SK-N-SH (cell line): ENCODE measurements around the gene TOGARAM2. TPM values are rescaled to one million over a fixed set of nuclear protein-coding genes. Genes with fewer than 3 reads are reported as not detected.

Source experiments
- CTCF ChIA-PET: fragments of 300-600, 350-600 bp; formaldehyde crosslinking; extraction: SDS; loops from one replicate; lab custom pipeline; 2021; lab: Yijun Ruan, JAX
- POLR2A ChIA-PET: fragments of 350-600 bp; sonication (Branson Sonifier 250); formaldehyde crosslinking; extraction: SDS; loops from one replicate; lab custom pipeline; 2020; ENCODE audit warnings: antibody characterized with exemption, inconsistent platforms; lab: Yijun Ruan, JAX
- DNase-seq: peaks from one replicate; pipeline ENCODE4 v3.0.0; 2012
- H2AFZ ChIP-seq: fragments of 200-600 bp; sonication (generic); 2 replicates; pipeline ENCODE4 v1.8.1; 2016; ENCODE audit warnings: antibody characterized with exemption, mild to moderate bottlenecking, low read depth
- H3F3A ChIP-seq: fragments of 200-600 bp; sonication (generic); replicated peaks from 2 replicates; pipeline ENCODE3; 2016; ENCODE audit warnings: antibody characterized with exemption, mild to moderate bottlenecking; ENCODE audit not compliant: insufficient read depth
- H3K27ac ChIP-seq, 2 experiments: fragments of 200-500 bp in 1 of 2; fragments of 200-600 bp in 1 of 2; sonication (Bioruptor generic) in 1 of 2; sonication (generic), shearing (Covaris generic) in 1 of 2; 2 replicates each; pipeline versions ENCODE4 v1.5.1 to v1.6.1; 2014 to 2016; ENCODE audit warnings: low read depth in 2 of 2, inconsistent platforms in 1 of 2, low read length in 1 of 2, mild to moderate bottlenecking in 1 of 2, mixed read lengths in 1 of 2
- H3K27me3 ChIP-seq: fragments of 200-600 bp; sonication (generic), shearing (Covaris generic); 2 replicates; pipeline ENCODE4 v1.6.1; 2016; ENCODE audit warnings: mixed run types; ENCODE audit not compliant: insufficient read depth
- H3K36me3 ChIP-seq, 2 experiments: fragments of 200-500 bp in 1 of 2; fragments of 200-600 bp in 1 of 2; sonication (Bioruptor generic) in 1 of 2; sonication (generic) in 1 of 2; replicated peaks in 1 of 2; 2 replicates each; pipeline versions ENCODE3 to v1.5.1; 2014 to 2016; ENCODE audit warnings: low read length in 1 of 2, mild to moderate bottlenecking in 1 of 2; ENCODE audit not compliant: insufficient read depth in 2 of 2, control insufficient read depth in 1 of 2
- H3K4me1 ChIP-seq, 2 experiments: fragments of 200-500 bp in 1 of 2; fragments of 200-600 bp in 1 of 2; sonication (Bioruptor generic) in 1 of 2; sonication (generic), shearing (Covaris generic) in 1 of 2; 2 replicates each; pipeline versions ENCODE4 v1.5.1 to v1.6.1; 2014 to 2016; ENCODE audit warnings: low read depth in 1 of 2, low read length in 1 of 2, mixed run types in 1 of 2; ENCODE audit not compliant: insufficient read depth in 2 of 2, control insufficient read depth in 1 of 2
- H3K4me2 ChIP-seq: fragments of 200-600 bp; sonication (generic), shearing (Covaris generic); 2 replicates; pipeline ENCODE4 v1.6.1; 2017; ENCODE audit warnings: mixed run types
- H3K4me3 ChIP-seq, 2 experiments: fragments of 200-500 bp in 1 of 2; fragments of 200-600 bp in 1 of 2; sonication (Bioruptor generic) in 1 of 2; sonication (generic), shearing (Covaris generic) in 1 of 2; 2 replicates each; pipeline versions ENCODE4 v1.5.1 to v1.8.1; 2014 to 2016; ENCODE audit warnings: low read depth in 2 of 2, inconsistent platforms in 1 of 2, low read length in 1 of 2, mild to moderate bottlenecking in 1 of 2, mixed read lengths in 1 of 2, moderate library complexity in 1 of 2
- H3K79me2 ChIP-seq: fragments of 200-600 bp; sonication (generic); 2 replicates; pipeline ENCODE4 v1.8.1; 2017; ENCODE audit warnings: mild to moderate bottlenecking; ENCODE audit not compliant: insufficient read depth
- H3K9ac ChIP-seq: fragments of 200-600 bp; sonication (generic); 2 replicates; pipeline ENCODE4 v1.6.1; 2017; ENCODE audit warnings: mixed run types
- H3K9me2 ChIP-seq: fragments of 200-600 bp; sonication (generic); 2 replicates; pipeline ENCODE4 v1.6.1; 2017; ENCODE audit warnings: mixed run types
- H3K9me3 ChIP-seq: fragments of 200-600 bp; sonication (generic); 2 replicates; pipeline ENCODE4 v1.6.1; 2017; ENCODE audit warnings: mixed run types, mild to moderate bottlenecking, moderate library complexity
- H4K20me1 ChIP-seq: fragments of 200-600 bp; sonication (generic); 2 replicates; pipeline ENCODE4 v1.6.1; 2017; ENCODE audit warnings: mild to moderate bottlenecking, mixed run types; ENCODE audit not compliant: insufficient read depth
- CHD2 ChIP-seq: fragments of 150-350 bp; IDR thresholded peaks from 2 replicates; pipeline ENCODE4 v1.6.1; 2018; ENCODE audit warnings: low read length; ENCODE audit not compliant: partially characterized antibody
- EP300 ChIP-seq, 2 experiments: IDR thresholded peaks; 2 replicates each; pipeline versions ENCODE4 v1.4.0 to v1.6.1; 2012; ENCODE audit warnings: borderline replicate concordance in 1 of 2, low read depth in 1 of 2, low read length in 1 of 2
- EZH2phosphoT487 ChIP-seq: fragments of 200-600 bp; sonication (generic); IDR thresholded peaks from 2 replicates; pipeline ENCODE4 v1.6.1; 2017; ENCODE audit warnings: low read depth, mixed run types, mild to moderate bottlenecking, antibody characterized with exemption, moderate library complexity, borderline replicate concordance
- FOSL2 ChIP-seq: IDR thresholded peaks from 2 replicates; pipeline ENCODE4 v1.4.0; 2012; ENCODE audit warnings: low read depth, mild to moderate bottlenecking, moderate library complexity, borderline replicate concordance
- FOXM1 ChIP-seq: IDR thresholded peaks from 2 replicates; pipeline ENCODE4 v1.4.0; 2012; ENCODE audit warnings: low read depth, mild to moderate bottlenecking
- GABPA ChIP-seq: IDR thresholded peaks from 2 replicates; pipeline ENCODE4 v1.4.0; 2012; ENCODE audit warnings: low read depth, mild to moderate bottlenecking
- GATA2 ChIP-seq: sonication (generic); formaldehyde crosslinking; IDR thresholded peaks from 2 replicates; pipeline ENCODE4 v1.5.0; 2020; ENCODE audit warnings: mild to moderate bottlenecking, missing genetic modification reagents
- JUND ChIP-seq: IDR thresholded peaks from 2 replicates; pipeline ENCODE4 v1.4.0; 2012
- NFIC ChIP-seq: IDR thresholded peaks from 2 replicates; pipeline ENCODE4 v1.4.0; 2012; ENCODE audit warnings: borderline replicate concordance
- NRF1 ChIP-seq: IDR thresholded peaks from 2 replicates; pipeline ENCODE4 v1.6.1; 2012; ENCODE audit warnings: low read depth, mild to moderate bottlenecking, low read length
- POLR2AphosphoS5 ChIP-seq: IDR thresholded peaks from 2 replicates; pipeline ENCODE4 v1.6.1; 2012; ENCODE audit warnings: low read depth, low read length
- RAD21 ChIP-seq: IDR thresholded peaks from 2 replicates; pipeline ENCODE4 v1.6.1; 2012; ENCODE audit warnings: mild to moderate bottlenecking, low read length
- RFX5 ChIP-seq: IDR thresholded peaks from 2 replicates; pipeline ENCODE4 v1.6.1; 2012; ENCODE audit warnings: mild to moderate bottlenecking, improper control_type of control experiment, low read length
- TAF1 ChIP-seq: IDR thresholded peaks from 2 replicates; pipeline ENCODE4 v1.6.1; 2012; ENCODE audit warnings: low read depth, mild to moderate bottlenecking, low read length, moderate library complexity, borderline replicate concordance
- USF1 ChIP-seq: IDR thresholded peaks from 2 replicates; pipeline ENCODE4 v1.4.0; 2012; ENCODE audit warnings: low read depth, borderline replicate concordance
- YY1 ChIP-seq: IDR thresholded peaks from 2 replicates; pipeline ENCODE4 v1.4.0; 2012; ENCODE audit warnings: low read depth, mild to moderate bottlenecking
- ZBTB33 ChIP-seq: IDR thresholded peaks from 2 replicates; pipeline ENCODE4 v1.4.0; 2012; ENCODE audit warnings: low read depth, borderline replicate concordance
- WGBS: methylation state at CpG from one replicate; pipeline ENCODE4 v1.1.6; 2017; ENCODE audit warnings: low lambda C conversion rate; 5-methylcytosine and 5-hydroxymethylcytosine counted together
- polyA plus RNA-seq, 3 experiments: library from polyadenylated mRNA; depleted of rRNA; stranded (reverse); fragments of >200 nt; gene quantifications; 2 replicates each; pipeline ENCODE4 v1.2.3, GENCODE V29; 2012
- TF ChIP-seq, protein P1 (sequence below): fragments of 150-350 bp; IDR thresholded peaks from 2 replicates; pipeline ENCODE4 v1.6.1; 2016; ENCODE audit warnings: mild to moderate bottlenecking, low read depth, low read length
- TF ChIP-seq, protein P2 (sequence below): fragments of 200-600 bp; sonication (generic); IDR thresholded peaks from 2 replicates; pipeline ENCODE4 v1.6.1; 2017; ENCODE audit warnings: antibody characterized with exemption, mild to moderate bottlenecking, moderate library complexity
- TF ChIP-seq, protein P3 (sequence below): IDR thresholded peaks from 2 replicates; pipeline ENCODE4; 2012
- TF ChIP-seq, protein P4 (sequence below): fragments of 150-350 bp; IDR thresholded peaks from 2 replicates; pipeline ENCODE4 v1.6.1; 2017; ENCODE audit warnings: antibody characterized with exemption, low read length, low read depth, borderline replicate concordance
- TF ChIP-seq, protein P5 (sequence below): IDR thresholded peaks from 2 replicates; pipeline ENCODE4 v1.6.1; 2012; ENCODE audit warnings: mild to moderate bottlenecking, low read depth, low read length, moderate library complexity

The TOGARAM2 gene
- polyA plus RNA-seq, 1 of the 3 experiments (the other 2 are of a cell fraction) = 0.69 TPM

DNA sequence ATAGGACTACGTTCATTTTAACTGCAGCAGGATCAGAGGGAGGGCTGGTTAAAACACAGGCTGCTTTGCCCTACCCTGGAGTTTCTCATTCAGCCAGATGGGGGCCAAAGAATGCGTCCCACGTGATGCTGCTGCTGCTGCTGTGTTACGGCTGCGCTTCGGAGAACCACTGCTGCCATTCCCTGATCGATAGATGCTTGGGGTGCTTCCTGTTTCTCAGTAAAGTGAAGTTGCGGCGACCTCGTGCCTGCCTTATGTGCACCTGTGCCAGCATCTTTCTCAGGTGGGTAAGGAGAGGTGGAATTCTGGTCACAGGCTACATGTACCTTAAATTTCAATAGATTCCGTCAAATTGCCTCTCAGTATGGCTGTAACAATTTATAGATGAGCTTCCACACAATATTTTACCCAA is 24.7 kb upstream of the TOGARAM2 start:
- Histone ChIP-seq H3K4me1 (peaks cover 0 to 13% of the 10 kb centered on the region in 2 experiments; a peak in 2 of 4 replicates), H3F3A (peaks cover 4% of the 10 kb centered on the region), H3K4me3 (peak overlapping the region; percentile 34 to 49), H3K79me2 (no peaks in the 10 kb centered on the region), H3K27ac (no peak overlapping the region), H3K36me3 (no peaks in the 10 kb centered on the region), H3K4me2 (peak overlapping the region; percentile 51), H3K9ac (no peak overlapping the region), H3K9me2 (no peaks in the 10 kb centered on the region), H2AFZ (peak overlapping the region; percentile 27; the same call in 1 of the 2 replicates), H4K20me1 (no peaks in the 10 kb centered on the region), H3K9me3 (no peaks in the 10 kb centered on the region), H3K27me3 (no peaks in the 10 kb centered on the region)
- WGBS = 40% methylated on average over 9 of the region's 11 CpGs
- peak; percentile 61 for DNase-seq
- ChIA-PET CTCF (interaction anchor here (0.6 to 1.7 kb wide), 23 partner anchors 14 to 1134 kb away, joined by 3 to 9 read pairs (median 3); no protein-coding TSS in a partner anchor), POLR2A (no interaction called here)
- TF ChIP-seq GATA2 (CRISPR knock-in tag) (no peak), EZH2phosphoT487 (no peak), USF1 (peak; percentile 80), FOXM1 (no peak), EP300 (IDR thresholded peaks at IDR 0.05; ENCODE audit: borderline replicate concordance in 1 of 2, low read depth in 1 of 2, low read length in 1 of 2) (no peak), NRF1 (no peak), TAF1 (no peak), RAD21 (0 out of 2 replicates have a peak, but pooled peaks have one; percentile 5), GABPA (no peak), JUND (no peak), CHD2 (no peak), FOSL2 (no peak), ZBTB33 (no peak), NFIC (no peak), YY1 (no peak), POLR2AphosphoS5 (no peak), RFX5 (no peak)
- TF ChIP-seq, protein P1, sequence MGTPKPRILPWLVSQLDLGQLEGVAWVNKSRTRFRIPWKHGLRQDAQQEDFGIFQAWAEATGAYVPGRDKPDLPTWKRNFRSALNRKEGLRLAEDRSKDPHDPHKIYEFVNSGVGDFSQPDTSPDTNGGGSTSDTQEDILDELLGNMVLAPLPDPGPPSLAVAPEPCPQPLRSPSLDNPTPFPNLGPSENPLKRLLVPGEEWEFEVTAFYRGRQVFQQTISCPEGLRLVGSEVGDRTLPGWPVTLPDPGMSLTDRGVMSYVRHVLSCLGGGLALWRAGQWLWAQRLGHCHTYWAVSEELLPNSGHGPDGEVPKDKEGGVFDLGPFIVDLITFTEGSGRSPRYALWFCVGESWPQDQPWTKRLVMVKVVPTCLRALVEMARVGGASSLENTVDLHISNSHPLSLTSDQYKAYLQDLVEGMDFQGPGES = no peak
- TF ChIP-seq, protein P2, sequence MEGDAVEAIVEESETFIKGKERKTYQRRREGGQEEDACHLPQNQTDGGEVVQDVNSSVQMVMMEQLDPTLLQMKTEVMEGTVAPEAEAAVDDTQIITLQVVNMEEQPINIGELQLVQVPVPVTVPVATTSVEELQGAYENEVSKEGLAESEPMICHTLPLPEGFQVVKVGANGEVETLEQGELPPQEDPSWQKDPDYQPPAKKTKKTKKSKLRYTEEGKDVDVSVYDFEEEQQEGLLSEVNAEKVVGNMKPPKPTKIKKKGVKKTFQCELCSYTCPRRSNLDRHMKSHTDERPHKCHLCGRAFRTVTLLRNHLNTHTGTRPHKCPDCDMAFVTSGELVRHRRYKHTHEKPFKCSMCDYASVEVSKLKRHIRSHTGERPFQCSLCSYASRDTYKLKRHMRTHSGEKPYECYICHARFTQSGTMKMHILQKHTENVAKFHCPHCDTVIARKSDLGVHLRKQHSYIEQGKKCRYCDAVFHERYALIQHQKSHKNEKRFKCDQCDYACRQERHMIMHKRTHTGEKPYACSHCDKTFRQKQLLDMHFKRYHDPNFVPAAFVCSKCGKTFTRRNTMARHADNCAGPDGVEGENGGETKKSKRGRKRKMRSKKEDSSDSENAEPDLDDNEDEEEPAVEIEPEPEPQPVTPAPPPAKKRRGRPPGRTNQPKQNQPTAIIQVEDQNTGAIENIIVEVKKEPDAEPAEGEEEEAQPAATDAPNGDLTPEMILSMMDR = no peak; the same call in 1 of the 2 replicates
- TF ChIP-seq, protein P3, sequence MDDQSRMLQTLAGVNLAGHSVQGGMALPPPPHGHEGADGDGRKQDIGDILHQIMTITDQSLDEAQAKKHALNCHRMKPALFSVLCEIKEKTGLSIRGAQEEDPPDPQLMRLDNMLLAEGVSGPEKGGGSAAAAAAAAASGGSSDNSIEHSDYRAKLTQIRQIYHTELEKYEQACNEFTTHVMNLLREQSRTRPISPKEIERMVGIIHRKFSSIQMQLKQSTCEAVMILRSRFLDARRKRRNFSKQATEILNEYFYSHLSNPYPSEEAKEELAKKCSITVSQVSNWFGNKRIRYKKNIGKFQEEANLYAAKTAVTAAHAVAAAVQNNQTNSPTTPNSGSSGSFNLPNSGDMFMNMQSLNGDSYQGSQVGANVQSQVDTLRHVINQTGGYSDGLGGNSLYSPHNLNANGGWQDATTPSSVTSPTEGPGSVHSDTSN = no peak
- TF ChIP-seq, protein P4, sequence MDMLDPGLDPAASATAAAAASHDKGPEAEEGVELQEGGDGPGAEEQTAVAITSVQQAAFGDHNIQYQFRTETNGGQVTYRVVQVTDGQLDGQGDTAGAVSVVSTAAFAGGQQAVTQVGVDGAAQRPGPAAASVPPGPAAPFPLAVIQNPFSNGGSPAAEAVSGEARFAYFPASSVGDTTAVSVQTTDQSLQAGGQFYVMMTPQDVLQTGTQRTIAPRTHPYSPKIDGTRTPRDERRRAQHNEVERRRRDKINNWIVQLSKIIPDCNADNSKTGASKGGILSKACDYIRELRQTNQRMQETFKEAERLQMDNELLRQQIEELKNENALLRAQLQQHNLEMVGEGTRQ = peak; percentile 51; the same call in 1 of the 2 replicates
- TF ChIP-seq, protein P5, sequence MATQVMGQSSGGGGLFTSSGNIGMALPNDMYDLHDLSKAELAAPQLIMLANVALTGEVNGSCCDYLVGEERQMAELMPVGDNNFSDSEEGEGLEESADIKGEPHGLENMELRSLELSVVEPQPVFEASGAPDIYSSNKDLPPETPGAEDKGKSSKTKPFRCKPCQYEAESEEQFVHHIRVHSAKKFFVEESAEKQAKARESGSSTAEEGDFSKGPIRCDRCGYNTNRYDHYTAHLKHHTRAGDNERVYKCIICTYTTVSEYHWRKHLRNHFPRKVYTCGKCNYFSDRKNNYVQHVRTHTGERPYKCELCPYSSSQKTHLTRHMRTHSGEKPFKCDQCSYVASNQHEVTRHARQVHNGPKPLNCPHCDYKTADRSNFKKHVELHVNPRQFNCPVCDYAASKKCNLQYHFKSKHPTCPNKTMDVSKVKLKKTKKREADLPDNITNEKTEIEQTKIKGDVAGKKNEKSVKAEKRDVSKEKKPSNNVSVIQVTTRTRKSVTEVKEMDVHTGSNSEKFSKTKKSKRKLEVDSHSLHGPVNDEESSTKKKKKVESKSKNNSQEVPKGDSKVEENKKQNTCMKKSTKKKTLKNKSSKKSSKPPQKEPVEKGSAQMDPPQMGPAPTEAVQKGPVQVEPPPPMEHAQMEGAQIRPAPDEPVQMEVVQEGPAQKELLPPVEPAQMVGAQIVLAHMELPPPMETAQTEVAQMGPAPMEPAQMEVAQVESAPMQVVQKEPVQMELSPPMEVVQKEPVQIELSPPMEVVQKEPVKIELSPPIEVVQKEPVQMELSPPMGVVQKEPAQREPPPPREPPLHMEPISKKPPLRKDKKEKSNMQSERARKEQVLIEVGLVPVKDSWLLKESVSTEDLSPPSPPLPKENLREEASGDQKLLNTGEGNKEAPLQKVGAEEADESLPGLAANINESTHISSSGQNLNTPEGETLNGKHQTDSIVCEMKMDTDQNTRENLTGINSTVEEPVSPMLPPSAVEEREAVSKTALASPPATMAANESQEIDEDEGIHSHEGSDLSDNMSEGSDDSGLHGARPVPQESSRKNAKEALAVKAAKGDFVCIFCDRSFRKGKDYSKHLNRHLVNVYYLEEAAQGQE = no peak
